NT2/D1 (cell line): ENCODE data around the gene SFSWAP.
"Not testable (repeated sequence)": the region's sequence is repeated elsewhere in the genome, so short reads cannot be mapped to it uniquely, and the experiment has no call there.

Source experiments
- DNase-seq: peaks from one replicate; pipeline ENCODE4 v3.0.0-alpha.2; 2011; ENCODE audit warnings: low read depth, low spot score
- H3K27me3 ChIP-seq: 2 replicates; pipeline ENCODE4 v1.6.0; 2011; ENCODE audit warnings: mild to moderate bottlenecking; ENCODE audit not compliant: insufficient read length, insufficient read depth
- H3K36me3 ChIP-seq: 2 replicates; pipeline ENCODE4 v1.6.1; 2011; ENCODE audit warnings: mild to moderate bottlenecking, low read length, mixed read lengths; ENCODE audit not compliant: insufficient read depth, insufficient read length
- H3K4me1 ChIP-seq: 2 replicates; pipeline ENCODE4 v1.5.1; 2011; ENCODE audit not compliant: insufficient read depth, insufficient read length
- H3K4me3 ChIP-seq: 2 replicates; pipeline ENCODE4 v1.5.1; 2011; ENCODE audit warnings: low read depth; ENCODE audit not compliant: insufficient read length
- H3K9ac ChIP-seq: 2 replicates; pipeline ENCODE4 v1.6.0; 2011; ENCODE audit warnings: low read depth; ENCODE audit not compliant: insufficient read length
- H3K9me3 ChIP-seq: 2 replicates; pipeline ENCODE4 v1.5.1; 2011; ENCODE audit warnings: mild to moderate bottlenecking, low read length; ENCODE audit not compliant: insufficient read depth
- SUZ12 ChIP-seq: IDR thresholded peaks from 2 replicates; pipeline ENCODE4 v1.6.1; 2011; ENCODE audit not compliant: insufficient read length, insufficient read depth; ENCODE audit errors: extremely low read depth
- YY1 ChIP-seq: IDR thresholded peaks from 2 replicates; pipeline ENCODE4 v1.6.1; 2011; ENCODE audit not compliant: insufficient read length, insufficient read depth
- ZNF274 ChIP-seq: IDR thresholded peaks from 2 replicates; pipeline ENCODE4 v1.6.1; 2011; ENCODE audit warnings: mild to moderate bottlenecking, low read depth, low read length

The SFSWAP gene

GRCh38 chr12:131710464-131711457 lies at the start of gene SFSWAP:
Gene SFSWAP (plus strand): TSS chr12:131711090. CDS start chr12:131711230, 140 bp downstream.
- H3K4me3 ChIP-seq: peak within 1 kb of the TSS; percentile 94
- H3K27me3 ChIP-seq: no peaks in the 10 kb centered on the region

GRCh38 chr12:131661170-131661985 lies 49.5 kb upstream of the SFSWAP start:
- H3K4me1 ChIP-seq, H3K9ac ChIP-seq, H3K9me3 ChIP-seq, DNase-seq, H3K27me3 ChIP-seq, H3K4me3 ChIP-seq, H3K36me3 ChIP-seq: not testable (repeated sequence)

More at GRCh38 chr12:131710464-131711457, at the start of gene SFSWAP:
- no peaks in the 10 kb centered on the region for H3K4me1 ChIP-seq
- DNase-seq: peak; percentile 57
- H3K9me3 ChIP-seq: peaks cover 2% of the 10 kb centered on the region; the same call in 1 of the 2 replicates
- TF ChIP-seq SUZ12: no peak
- peak; percentile 95 for TF ChIP-seq YY1
- peaks cover 35% of the 10 kb centered on the region for H3K36me3 ChIP-seq
- H3K9ac ChIP-seq: peak within 1 kb of the TSS; percentile 97

GRCh38 chr12:131661986-131662288 lies 49.0 kb upstream of the SFSWAP start:
- H3K9ac ChIP-seq, H3K9me3 ChIP-seq, H3K36me3 ChIP-seq, H3K4me3 ChIP-seq, H3K4me1 ChIP-seq, DNase-seq, H3K27me3 ChIP-seq: not testable (repeated sequence)

GRCh38 chr12:131662346-131662745 lies 48.5 kb upstream of the SFSWAP start:
- not testable (repeated sequence) for H3K36me3 ChIP-seq, H3K27me3 ChIP-seq, H3K4me1 ChIP-seq

GRCh38 chr12:131665666-131666065 lies 45.2 kb upstream of the SFSWAP start:
- not testable (repeated sequence) for H3K36me3 ChIP-seq, H3K9ac ChIP-seq, H3K4me1 ChIP-seq, H3K27me3 ChIP-seq, H3K9me3 ChIP-seq, DNase-seq, H3K4me3 ChIP-seq

More at GRCh38 chr12:131662346-131662745, 48.5 kb upstream of the SFSWAP start:
- not testable (repeated sequence) for H3K4me3 ChIP-seq, DNase-seq, H3K9ac ChIP-seq, H3K9me3 ChIP-seq

- not testable (repeated sequence) for H3K27me3 ChIP-seq, H3K36me3 ChIP-seq, DNase-seq, H3K4me3 ChIP-seq, H3K4me1 ChIP-seq, H3K9ac ChIP-seq, H3K9me3 ChIP-seq
These were observed 44.4 kb upstream of the SFSWAP start for GRCh38 chr12:131666486-131666885.

GRCh38 chr12:131666978-131667601 lies 43.8 kb upstream of the SFSWAP start:
- H3K4me3 ChIP-seq, DNase-seq, H3K36me3 ChIP-seq, H3K9me3 ChIP-seq, H3K9ac ChIP-seq, H3K4me1 ChIP-seq, H3K27me3 ChIP-seq: not testable (repeated sequence)

- no peak overlapping the region for H3K4me3 ChIP-seq
- no peak for DNase-seq
- TF ChIP-seq YY1: no peak
- no peak for TF ChIP-seq SUZ12
- TF ChIP-seq ZNF274: no peak
- H3K36me3 ChIP-seq: no peaks in the 10 kb centered on the region
- H3K4me1 ChIP-seq: no peaks in the 10 kb centered on the region
- no peaks in the 10 kb centered on the region for H3K27me3 ChIP-seq
- H3K9me3 ChIP-seq: no peaks in the 10 kb centered on the region
- H3K9ac ChIP-seq: no peak overlapping the region
These were observed 39.6 kb upstream of the SFSWAP start for GRCh38 chr12:131671276-131671675.
